AG10803 (cell line): Measurements from ENCODE around the gene GRAMD1B.

Experiments used
- DNase-seq: peaks from one replicate; pipeline ENCODE4 v3.0.0; 2010; ENCODE audit warnings: low read depth
- H3K4me3 ChIP-seq: 2 replicates; pipeline ENCODE4 v1.5.1; 2011; ENCODE audit warnings: mild to moderate bottlenecking, low read length, control low read depth
- TF ChIP-seq, protein P1 (sequence below): conservative IDR thresholded peaks from 2 replicates; pipeline ENCODE4 v1.5.1; 2011; ENCODE audit warnings: mild to moderate bottlenecking, low read length, control low read depth, inconsistent platforms

GRAMD1B gene

DNA sequence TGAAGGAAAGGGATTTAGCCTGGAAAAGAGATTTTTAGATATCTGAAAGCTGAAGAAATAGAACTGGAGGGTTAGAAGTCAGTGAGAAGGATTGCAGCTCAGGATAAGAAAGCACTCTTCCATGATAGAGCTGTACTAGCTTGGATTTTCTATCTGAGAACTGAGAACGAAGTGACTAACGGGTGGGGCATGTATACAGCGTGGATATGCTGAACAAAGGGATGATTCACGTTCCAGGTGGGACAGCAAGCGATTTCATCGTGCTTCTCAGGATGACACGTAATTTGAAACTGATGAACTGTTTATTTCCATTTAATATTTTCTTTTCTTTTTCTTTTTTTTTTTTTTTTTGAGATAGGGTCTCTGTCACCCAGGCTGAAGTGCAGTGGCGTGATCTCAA lies 53.0 kb downstream of the GRAMD1B start:
- peak; percentile 25 for DNase-seq
- H3K4me3 ChIP-seq, result no peak overlapping the region
- TF ChIP-seq, protein P1, sequence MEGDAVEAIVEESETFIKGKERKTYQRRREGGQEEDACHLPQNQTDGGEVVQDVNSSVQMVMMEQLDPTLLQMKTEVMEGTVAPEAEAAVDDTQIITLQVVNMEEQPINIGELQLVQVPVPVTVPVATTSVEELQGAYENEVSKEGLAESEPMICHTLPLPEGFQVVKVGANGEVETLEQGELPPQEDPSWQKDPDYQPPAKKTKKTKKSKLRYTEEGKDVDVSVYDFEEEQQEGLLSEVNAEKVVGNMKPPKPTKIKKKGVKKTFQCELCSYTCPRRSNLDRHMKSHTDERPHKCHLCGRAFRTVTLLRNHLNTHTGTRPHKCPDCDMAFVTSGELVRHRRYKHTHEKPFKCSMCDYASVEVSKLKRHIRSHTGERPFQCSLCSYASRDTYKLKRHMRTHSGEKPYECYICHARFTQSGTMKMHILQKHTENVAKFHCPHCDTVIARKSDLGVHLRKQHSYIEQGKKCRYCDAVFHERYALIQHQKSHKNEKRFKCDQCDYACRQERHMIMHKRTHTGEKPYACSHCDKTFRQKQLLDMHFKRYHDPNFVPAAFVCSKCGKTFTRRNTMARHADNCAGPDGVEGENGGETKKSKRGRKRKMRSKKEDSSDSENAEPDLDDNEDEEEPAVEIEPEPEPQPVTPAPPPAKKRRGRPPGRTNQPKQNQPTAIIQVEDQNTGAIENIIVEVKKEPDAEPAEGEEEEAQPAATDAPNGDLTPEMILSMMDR, result no peak

DNA sequence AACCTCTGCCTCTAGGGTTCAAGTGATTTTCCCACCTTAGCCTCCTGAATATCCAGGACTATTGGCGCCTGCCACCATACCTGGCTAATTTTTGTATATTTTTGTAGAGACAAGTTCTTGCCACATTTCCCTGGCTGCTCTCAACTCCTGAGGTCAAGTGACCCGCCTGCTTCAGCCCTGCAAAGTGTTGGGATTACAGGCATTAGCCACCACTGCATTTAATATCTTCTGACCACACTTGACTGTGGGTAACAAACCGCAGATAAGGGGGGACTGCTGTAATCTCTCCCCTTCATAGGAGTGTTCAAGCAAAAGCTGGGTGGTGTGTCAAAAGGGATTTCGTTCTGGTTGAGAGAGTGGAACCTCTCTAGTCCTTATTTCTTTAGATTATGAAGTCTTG lies 53.4 kb downstream of the GRAMD1B start:
- TF ChIP-seq, protein P1, result no peak
- no peak for DNase-seq
- H3K4me3 ChIP-seq, result no peak overlapping the region

DNA sequence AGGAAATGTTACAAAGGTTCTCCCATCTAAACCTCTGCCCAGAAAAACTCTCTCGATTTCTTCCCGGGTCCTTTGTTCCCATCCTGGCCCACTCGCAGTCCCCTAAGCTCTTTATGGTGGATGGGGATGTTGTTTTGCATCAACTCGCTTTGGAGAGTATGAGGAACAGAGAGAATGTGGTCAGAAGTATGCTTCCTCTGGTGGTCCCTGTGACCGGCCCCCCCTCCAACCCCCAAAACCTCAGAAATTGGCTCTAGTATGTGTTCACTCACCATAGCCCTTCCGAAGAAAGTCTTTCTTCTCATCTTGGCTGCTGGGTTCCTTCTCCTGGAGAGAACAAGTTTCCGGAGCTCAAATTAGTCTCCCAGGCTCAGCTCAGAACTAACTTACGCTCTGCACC lies 54.4 kb downstream of the GRAMD1B start:
- DNase-seq, result no peak

DNA sequence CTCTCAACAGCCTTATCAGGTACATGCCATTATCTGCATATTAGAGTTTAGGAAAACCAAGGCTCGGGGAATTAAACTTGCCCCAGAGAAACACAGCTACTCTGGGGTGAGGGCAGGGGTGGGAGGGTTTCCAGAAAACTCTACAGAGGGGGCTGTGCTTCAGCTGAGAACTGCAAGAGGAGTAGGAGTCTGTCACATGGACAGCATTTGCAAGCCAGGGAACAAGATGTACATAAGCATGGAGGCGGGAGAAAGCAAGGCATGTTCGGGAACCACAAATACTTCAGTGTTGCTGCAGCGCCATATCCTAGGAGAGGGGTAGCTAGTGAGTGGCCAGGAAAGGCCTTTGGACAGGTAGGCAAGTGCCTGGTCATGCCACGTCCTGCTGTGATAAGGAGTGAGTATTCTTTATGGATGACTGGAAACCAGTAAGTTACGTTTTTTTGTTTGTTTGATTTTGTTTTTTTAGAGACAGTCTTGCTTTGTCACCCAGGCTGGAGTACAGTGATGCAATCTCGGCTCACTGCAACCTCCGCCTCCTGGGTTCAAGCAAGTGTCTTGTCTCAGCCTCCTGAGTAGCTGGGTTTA lies 57.2 kb downstream of the GRAMD1B start:
- TF ChIP-seq, protein P1, result no peak
- DNase-seq, result no peak
- H3K4me3 ChIP-seq, result no peak overlapping the region

More for the DNA sequence above, 54.4 kb downstream of the GRAMD1B start:
- no peak overlapping the region for H3K4me3 ChIP-seq
- TF ChIP-seq, protein P1, result no peak

DNA sequence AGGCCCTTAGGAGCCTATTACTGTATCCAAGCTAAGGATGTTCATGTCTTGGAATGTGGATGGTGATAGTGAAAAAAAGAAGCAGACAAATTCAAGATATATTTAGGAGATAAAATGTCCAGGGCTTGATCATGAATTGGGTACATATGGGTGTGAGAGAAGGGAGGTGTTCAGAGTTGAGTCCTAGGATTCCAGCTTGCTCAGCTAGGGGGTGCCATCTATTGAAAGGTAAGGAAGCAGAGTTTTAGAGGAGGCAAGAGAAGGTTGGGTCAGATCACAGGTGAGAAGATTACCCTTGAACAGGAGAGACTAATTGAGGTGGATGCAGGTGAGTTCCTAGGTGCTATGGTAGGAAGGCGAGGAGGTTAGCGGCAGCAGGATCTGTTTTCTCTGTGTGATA lies 60.5 kb downstream of the GRAMD1B start:
- H3K4me3 ChIP-seq, result no peak overlapping the region
- no peak for DNase-seq
- TF ChIP-seq, protein P1, result no peak

DNA sequence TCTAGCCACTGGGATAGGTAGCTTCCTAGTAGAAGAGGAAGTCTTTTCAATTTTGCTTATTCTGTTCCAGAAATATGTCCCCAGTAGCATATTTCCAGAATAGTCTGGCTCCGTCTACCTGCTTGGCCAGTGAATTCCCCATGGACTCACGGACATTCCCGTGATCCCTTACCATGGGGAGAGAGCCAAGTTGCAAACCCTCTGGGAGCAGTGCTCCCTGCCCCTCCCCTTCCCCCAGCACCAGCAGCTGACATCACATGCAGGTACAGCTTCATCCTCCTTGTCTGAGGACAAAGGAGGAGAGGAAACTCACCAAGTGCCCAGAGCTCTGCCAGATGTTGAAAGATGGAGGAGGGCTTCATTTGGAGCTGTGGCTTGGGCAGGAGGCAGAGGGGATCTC lies 61.2 kb downstream of the GRAMD1B start:
- no peak overlapping the region for H3K4me3 ChIP-seq
- TF ChIP-seq, protein P1, result no peak
- no peak for DNase-seq

DNA sequence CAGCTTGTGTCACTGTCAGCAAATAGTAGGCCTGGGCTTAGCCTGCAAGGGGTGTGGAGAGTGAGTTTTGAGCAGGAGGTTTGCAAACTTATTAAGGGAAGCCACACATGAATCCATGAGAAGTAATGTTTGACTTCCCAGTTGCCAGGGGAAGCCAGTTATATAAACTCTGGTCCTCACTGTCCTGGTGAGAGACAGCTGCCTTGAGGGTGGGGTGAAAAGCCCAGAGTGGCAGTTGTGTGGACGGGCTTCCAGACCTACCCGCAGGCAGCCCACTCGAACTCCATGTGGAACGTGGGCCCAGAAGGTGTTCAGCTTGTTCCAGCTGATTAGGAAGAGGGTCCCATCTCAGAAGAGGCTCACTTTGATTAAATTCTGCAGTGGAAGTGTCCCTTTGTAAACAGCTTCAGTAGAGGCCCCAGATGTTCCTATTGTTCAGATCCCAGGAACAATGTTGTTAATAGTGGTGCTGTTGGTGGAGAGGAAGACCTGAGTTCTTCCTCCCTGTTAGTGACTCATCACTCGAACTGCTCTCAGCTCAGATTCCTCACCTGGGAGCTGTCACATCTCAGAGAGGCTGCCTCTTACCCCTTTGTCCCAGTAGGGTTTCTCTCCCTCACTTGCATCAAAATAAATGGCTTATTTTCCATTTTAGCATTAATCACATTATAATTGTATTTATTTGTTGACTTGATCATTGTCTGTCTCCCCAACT lies 63.4 kb downstream of the GRAMD1B start:
- DNase-seq, result no peak
- TF ChIP-seq, protein P1, result no peak
- H3K4me3 ChIP-seq, result no peak overlapping the region
